Cerebellar nuclear complex (tissue), 1 donor: ENCODE measurements around the gene ALAD.
"Not testable (repeated sequence)": the region's sequence is repeated elsewhere in the genome, so short reads cannot be mapped to it uniquely, and the experiment has no call there.

Experiments
- DNase-seq, 2 experiments: peaks; one replicate each; lab custom pipeline; 2025; lab: John Stamatoyannopoulos, UW

Gene ALAD

GRCh38 chr9:113373676-113374392, 27.2 kb downstream of the ALAD start:
- no peak for DNase-seq

GRCh38 chr9:113373256-113373655, 27.8 kb downstream of the ALAD start:
- no peak for DNase-seq

DNA sequence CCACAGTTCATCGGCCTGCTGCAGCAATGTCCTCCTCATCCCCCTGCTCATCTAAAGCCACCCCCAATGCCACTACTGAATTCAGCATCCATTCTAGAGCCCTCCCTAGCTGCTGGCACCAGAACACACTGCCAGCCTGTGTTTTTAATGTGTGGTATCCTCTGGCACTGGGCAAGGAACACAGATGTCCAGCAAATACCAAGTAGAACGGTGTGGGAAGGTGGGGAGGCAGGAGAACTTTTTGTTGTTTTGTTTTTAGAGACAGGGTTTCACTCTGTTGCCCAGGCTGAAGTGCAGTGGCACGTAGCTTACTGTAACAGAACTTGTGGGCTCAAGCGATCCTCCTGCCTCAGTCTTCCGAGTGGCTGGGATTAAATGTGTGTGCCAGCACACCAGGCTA, 29.0 kb downstream of the ALAD start:
- DNase-seq = no peak

GRCh38 chr9:113370806-113371325, 30.2 kb downstream of the ALAD start:
- DNase-seq = no peak

DNA sequence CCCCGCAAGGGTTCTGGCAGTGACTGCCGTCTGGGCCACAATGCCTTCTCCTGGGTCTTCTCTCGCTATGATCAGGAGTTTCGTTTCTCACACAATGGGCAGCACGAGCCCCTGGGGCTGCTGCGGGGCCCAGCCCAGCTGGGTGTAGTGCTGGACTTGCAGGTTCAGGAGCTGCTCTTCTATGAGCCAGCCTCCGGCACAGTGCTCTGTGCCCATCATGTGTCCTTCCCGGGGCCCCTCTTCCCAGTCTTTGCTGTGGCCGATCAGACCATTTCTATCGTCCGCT, 31.3 kb downstream of the ALAD start:
- no peak for DNase-seq

DNA sequence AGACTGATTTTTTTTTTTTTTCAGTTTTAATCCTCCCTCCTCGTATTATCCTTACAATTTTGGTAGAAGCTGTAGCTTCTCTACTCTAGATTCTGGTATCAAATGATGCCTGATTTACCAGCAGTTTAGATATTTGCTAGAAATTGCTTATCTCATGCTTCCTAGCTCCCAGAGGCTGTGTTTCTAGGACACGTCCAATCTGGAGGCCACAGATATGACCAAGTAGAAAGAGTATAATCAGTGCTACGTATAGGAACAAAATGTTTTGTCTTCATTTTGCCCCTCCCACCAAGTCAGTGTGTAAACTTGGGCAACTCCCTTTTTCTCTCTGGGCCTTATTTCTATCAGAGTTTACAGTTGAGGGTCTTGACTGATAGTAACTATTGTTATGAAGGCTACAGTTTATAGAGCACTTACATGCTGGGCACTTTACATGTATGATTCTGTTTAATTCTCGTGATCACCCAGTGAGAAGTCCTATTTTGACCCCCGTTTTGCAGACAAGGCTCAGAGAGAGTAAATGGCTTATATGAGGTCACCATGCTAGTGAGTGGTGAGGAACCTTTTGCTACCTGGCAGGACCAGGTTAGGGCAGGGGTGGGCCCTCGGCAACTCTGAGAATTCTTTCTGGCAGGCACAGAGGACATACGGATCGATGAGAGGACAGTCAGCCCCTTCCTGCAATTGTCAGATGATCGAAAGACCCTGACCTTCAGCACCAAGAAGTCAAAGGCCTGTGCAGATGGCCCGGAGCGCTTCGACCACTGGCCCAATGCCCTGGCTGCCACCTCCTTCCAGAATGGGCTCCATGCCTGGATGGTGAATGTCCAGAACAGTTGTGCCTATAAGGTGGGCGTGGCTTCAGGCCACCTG, 31.9 kb downstream of the ALAD start:
- no peak for DNase-seq

DNA sequence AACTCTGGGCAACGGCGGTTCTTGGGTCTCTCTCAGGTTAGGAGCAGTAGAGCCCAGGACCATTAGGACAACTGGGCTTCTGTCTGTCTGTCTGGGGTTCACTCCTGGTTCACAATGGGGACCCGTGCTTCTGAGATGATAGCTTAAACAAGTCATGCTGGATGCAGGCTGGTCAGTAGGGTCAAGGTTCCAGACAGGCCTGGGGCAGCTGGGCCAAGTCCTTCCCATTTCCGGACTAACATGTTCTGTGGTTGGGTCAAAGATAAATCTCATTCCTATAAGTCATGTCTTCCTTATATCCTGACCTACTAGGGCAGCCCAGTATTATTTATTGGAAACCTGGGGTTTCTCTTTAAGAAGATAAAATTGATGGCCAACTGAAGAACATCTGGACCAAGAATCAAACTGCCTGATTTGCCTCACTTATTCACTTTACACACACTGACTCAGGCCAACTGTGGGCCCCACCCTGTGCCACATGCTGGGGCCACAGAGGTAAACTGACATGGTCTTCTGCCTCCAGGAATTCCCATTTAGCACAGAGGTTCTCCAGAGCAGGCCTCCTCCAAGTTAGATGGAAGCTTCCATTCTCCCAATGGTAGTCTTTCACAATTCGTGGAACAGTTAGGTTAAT, 32.6 kb downstream of the ALAD start:
- no peak for DNase-seq

DNA sequence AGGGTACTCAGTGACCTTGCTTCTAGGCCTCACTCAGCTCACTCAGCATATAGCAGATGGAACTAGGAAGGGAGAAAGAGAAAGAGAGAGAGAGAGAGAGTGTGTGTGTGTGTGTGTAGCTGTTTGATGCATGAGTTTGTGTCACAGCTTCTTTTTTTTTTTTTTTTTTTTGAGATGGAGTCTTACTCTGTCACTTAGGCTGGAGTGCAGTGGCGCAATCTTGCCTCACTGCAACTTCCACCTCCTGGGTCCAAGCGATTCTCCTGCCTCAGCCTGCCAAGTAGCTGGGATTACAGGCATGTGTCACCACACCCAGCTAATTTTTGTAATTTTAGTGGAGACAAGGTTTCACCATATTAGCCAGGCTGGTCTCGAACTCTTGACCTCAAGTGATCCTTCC, 35.4 kb downstream of the ALAD start:
- DNase-seq = not testable (repeated sequence)

DNA sequence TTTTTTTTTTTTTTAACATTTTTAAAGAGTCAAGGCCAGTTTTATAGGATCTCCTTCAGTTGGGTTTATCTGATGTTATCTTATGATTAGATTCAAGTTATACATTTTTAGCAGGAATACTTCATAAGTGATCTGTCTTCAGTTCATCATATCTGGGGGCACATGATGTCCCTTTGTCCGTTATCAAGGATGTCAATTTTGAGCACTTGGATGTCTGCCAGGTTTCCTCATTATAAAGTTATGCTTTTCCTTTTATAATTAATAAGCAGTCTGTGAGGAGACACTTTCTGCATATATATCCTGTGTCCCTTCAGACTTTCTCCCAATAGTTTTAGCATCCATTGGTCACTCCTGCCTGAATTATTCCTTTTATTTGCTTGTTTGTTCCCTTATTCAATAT, 36.1 kb downstream of the ALAD start:
- no peak for DNase-seq

DNA sequence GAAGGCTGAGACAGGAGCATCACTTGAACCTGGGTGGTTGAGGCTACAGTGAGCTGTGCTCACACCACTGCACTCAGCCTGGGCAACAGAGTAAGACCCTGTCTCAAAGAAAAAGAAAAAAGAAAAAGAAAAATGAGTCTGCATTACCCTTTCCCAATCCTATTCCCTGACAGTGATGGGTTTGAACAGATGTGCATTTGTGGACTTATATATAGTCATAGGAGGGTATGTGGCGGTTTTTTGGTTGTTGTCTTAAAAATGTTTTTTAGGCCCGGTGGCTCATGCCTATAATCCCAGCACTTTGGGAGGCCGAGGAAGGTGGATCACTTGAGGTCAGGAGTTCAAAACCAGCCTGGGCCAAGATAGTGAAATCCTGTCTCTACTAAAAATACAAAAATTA, 37.7 kb downstream of the ALAD start:
- no peak for DNase-seq

DNA sequence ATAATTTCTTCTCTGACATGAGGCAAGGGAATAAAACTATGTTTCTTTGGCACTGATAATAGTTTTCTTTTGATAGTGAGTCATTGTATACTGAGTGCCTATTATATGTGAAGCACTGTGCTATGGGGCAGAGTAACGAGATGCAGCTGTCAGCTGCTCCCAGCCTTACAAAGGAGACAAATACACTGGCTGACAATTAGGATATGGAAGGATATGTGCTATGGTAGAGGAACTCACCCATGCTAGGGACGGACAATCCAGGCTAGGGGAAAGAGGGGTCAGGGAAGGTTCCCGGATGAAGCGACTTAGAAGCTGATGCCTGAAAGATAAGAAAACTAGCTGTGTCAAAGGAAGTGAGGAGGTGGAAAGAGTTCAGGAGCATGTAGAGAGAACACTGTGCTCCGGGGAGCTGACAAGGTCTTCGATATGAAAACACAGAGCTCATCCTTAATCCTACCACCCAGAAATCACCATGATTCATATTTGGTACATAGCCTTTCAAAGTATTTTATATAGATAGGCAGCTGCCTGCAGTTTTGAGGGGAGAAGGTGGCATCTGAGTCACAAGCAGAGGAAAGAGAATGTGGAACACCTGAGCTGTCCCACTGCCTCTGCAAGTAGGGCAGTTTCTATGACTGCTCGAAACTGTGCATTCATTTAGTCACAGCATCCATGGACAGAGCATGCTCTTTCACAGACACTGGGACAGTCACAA, 39.6 kb downstream of the ALAD start:
- no peak for DNase-seq

DNA sequence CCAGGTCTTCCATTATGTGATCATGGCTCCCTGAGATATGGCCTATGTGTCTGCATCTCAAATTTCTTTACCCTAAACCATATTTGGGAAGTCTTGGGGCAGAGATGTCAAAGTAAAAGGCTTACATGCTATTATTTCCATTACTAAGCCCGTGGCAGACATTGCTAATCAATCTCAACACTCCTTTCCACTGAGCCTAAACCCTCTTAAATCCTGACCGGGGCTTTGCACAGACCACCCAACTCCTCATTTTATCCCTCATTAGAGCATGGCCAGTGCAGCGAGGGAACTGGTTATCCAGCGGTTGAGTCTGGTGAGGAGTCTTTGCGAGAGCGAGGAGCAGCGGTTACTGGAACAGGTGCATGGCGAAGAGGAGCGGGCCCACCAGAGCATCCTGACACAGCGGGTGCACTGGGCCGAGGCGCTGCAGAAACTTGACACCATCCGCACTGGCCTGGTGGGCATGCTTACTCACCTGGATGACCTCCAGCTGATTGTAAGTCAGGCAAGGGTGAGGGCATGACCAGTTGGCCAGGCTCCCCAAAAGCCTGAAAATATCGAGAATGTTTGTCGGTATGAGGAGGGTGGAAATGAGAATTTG, 40.7 kb downstream of the ALAD start:
- no peak for DNase-seq

GRCh38 chr9:113359385-113359784, 41.7 kb downstream of the ALAD start:
- no peak for DNase-seq

DNA sequence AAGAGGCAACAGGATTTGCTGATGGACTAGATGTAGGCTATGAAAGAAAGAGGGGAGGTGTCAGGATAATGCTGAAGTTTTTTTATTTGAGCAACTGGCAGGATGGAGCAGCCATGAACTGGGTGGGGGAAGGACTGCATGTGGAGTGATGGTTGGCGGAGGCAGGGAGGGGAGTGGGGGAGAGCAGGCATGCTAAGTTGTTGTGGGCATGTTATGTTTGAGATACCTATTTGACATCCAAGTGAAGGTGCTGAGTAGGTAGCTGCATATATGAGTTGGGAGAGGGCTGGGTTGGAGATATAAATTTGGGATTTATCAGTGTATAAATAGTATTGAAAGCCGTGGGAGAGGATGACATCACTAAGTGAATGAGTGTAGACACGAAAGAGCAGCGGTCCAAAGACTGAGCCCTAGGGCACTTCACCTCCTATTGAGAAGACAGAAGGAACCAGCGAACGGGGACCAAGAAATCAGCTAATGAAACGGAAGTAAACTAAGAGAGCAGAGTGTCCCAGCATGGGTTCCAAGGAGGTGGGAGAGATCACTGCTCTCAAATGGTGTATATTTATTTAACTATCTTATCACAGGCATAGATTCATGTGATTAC, 44.3 kb downstream of the ALAD start:
- DNase-seq = no peak

- no peak for DNase-seq
Measured at GRCh38 chr9:113355040-113355596, 46.0 kb downstream of the ALAD start.

GRCh38 chr9:113352411-113352810, 48.7 kb downstream of the ALAD start:
- no peak for DNase-seq

- no peak for DNase-seq
Measured at GRCh38 chr9:113352006-113352405, 49.1 kb downstream of the ALAD start.

DNA sequence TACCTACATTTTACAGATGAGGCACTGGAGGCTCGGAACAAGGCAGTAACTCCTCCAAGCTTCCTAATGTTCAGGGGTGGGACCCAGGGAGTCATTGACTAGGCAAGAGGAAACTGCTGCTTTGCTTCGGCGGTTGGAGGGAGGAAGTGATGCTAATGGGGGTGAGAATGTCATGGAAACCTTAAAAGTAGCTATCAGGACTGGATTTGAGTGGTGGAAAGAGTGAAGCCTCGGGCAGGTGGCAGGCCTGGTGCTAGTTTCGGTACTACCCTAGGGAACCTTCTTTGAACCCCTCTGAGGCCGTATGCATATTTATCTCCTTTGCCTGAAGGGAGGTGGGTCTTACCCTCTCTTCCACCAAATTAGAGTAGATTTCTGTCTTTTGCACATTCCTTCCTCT, 50.1 kb downstream of the ALAD start:
- DNase-seq = no peak

DNA sequence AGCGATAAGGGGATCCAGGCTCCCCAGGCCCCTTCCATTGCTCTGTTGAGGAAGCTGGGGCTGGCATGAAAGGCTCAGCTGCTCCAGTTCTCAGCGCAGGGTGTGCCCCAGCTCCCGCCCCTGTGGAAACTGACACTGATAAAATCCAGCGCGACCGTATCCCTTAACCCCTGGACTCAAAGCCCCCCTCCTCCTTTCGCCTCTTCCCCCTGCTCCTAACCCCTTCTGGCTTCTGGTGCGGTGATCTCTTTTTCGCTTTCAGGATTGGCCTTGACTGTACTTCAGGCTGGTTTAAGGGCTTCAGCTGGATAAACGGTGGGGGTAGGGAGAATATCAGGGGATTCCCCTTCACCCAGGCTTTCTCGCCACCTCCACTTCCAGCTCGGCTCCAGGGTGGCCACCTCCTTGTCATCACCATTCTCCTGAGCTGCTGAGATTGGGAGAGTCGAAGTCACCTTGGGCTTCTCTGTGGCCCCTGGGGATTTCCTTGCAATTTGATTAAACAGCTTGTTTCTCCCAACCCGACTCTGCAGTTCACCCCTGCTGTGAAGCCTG, 50.9 kb downstream of the ALAD start:
- no peak for DNase-seq

GRCh38 chr9:113349445-113350094, 51.5 kb downstream of the ALAD start, which contains the start of gene BSPRY:
TSS of gene BSPRY (plus strand) at chr9:113349541. CDS start at chr9:113349580, 39 bp downstream.
- no peak for DNase-seq
